NCI-H345 treated with DMSO at 0.1 percent for 48 hours (cell line): ENCODE data around the gene GSTM5.
"Not testable (repeated sequence)": the region's sequence is repeated elsewhere in the genome, so short reads cannot be mapped to it uniquely, and the experiment has no call there.

Experiments used
- DNase-seq: peaks from one replicate; lab custom pipeline; 2025; ENCODE audit not compliant: unreplicated experiment; lab: John Stamatoyannopoulos, UW

GSTM5 gene

DNA sequence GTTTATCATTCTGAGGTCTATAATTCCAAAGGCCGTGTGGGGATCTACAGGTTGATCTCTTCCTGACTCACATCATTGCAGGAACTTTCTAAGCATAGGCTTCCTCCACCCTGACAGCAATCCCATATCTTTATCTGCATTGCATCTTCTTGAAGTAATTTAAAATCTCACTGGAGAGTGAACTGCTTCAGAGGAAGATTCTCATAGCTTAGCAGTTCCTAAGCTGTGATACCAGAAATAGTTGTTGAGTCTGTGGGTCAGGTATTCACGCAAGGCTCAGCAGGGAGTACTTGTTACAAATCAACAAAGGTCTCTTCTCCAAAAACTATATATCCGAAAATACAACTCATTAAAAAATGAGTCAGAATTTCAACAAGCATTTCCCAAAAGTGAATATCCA, 16.9 kb upstream of the GSTM5 start:
- DNase-seq: not testable (repeated sequence)

DNA sequence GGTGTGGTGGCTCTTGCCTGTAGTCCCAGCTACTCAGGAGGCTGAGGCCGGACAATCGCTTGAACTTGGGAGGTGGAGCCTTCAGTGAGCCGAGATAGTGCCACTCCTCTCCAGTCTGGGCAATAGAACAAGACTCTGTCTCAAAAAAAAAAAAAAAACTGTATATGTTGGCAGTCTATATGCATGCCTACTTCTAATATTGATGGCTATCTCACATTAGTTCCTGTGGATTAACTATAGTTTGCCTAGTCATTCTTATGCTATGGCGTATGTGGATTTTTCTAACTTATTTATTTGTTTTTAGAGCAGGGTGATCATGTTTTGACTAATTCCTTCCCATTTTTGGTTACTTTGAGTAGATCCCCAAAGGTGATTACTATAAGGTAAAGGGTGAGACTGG, 15.0 kb upstream of the GSTM5 start:
- DNase-seq: no peak

DNA sequence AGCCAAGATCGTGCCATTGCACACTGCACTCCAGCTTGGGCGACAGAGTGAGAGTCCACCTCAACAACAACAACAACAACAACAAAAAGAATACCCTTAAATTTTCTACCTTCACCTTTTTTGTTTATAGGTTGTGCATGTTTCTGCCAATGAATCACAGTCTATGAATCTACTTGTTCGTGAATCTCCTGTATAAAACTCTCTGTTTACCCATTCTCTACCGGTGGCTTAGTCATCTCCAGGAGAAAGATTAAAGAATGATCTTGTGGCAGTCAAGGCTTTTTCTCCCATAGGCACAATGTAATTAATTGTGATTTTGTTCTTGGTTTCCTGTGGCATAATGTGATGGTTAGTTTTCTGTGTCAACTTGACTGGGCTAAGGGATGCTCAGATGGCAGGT, 14.2 kb upstream of the GSTM5 start:
- not testable (repeated sequence) for DNase-seq

DNA sequence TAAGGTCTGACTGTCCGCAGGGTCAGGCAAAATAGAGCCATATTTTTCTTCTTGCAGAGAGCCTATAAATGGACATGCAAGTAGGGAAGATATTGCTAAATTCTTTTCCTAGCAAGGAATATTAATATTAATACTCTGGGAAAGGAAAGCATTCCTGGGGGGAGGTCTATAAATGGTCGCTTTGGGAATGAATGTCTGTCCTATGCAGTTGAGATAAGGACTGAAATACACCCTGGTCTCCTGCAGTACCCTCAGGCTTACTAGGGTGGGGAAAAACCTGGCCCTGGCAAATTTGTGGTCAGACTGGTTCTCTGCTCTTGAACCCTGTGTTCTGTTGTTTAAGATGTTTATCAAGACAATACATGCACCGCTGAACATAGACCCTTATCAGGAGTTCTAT, 9.1 kb upstream of the GSTM5 start:
- not testable (repeated sequence) for DNase-seq

DNA sequence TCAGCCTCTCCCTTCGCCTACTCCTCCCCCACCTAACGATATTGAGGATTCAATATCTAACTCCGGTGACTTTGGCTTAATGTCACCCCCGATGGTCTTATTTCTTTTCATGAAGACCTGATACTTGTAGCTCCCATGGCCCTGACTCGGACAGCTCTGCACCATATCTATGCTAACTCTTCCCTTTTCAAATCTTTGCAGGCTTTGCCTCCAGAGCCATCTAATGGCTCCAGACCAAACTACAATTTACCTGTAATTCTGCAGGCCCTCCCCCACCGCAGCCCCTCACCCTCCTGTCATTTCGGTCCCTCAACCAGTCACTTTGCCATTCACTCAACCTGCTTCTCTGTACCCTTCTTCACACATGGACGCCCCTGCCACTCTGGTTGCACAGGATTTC, 7.9 kb upstream of the GSTM5 start:
- DNase-seq: no peak

DNA sequence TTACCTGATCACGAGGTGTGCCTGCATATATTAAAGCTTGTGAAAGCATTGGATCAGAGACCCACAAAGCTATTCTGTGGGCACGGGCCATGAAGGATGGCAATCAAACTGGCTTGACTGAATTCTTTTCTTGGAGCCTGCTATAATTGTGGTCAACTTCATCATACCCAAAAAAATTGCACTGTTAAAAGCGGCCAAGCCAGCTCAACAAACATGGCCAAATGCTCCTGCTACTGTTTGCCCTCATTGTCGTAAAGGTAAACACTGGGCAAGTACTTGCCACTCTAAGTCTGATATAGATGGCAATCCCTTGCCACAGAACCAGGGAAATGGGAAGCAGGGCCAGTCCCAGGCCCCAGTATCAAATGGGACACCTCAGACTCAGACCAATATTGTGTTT, 6.6 kb upstream of the GSTM5 start:
- no peak for DNase-seq

DNA sequence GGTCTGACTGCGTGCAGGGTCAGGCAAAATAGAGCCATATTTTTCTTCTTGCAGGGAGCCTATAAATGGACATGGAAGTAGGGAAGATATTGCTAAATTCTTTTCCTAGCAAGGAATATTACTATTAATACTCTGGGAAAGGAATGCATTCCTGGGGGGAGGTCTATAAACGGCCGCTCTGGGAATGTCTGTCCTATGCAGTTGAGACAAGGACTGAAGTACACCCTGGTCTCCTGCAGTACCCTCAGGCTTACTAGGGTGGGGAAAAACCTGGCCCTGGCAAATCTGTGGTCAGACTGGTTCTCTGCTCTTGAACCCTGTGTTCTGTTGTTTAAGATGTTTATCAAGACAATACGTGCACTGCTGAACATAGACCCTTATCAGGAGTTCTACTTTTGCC, 3.1 kb upstream of the GSTM5 start:
- DNase-seq: not testable (repeated sequence)

DNA sequence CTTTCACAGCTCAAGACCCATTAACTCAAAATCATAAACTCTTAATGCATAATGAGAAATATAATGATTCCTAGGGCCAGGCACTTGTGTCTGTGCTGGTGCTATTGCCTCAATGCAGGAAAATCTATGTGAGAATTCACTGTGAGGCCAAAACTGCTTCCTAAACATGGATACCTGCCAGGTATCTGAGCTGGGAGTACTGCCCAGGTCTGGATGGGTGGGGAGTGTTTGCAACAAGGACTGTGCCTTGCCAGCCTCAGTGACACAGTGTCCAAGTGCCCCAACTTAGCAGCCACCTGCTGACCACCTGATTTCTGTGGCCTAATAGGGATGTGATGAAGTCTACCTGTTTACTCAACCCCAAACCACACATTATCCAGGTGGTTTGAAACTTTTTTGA, 2.2 kb upstream of the GSTM5 start:
- not testable (repeated sequence) for DNase-seq

DNA sequence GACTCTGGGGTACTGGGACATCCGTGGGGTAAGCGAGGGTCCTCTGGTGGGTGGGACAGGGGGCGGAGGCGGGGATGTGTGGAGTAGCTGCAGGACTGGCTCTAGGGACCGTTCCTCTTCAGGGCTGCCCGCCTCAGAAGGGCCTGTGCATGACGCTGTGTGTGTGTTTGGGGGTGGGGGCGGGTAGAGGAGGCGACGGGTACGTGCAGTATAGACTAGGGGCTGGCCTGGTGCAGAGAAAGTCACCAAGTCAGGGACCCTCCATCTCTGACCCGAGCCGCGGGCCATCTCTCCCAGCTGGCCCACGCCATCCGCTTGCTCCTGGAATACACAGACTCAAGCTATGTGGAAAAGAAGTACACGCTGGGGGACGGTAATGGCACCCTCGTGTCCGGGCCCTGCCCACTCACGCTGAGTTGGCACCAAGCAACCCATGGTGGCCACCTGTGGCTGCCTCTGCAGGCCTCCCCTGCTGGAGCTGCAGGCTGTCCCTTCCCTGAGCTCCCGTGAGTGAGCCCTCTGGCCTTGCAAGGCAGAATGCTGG, 342 bp downstream of the GSTM5 start:
- no peak for DNase-seq

DNA sequence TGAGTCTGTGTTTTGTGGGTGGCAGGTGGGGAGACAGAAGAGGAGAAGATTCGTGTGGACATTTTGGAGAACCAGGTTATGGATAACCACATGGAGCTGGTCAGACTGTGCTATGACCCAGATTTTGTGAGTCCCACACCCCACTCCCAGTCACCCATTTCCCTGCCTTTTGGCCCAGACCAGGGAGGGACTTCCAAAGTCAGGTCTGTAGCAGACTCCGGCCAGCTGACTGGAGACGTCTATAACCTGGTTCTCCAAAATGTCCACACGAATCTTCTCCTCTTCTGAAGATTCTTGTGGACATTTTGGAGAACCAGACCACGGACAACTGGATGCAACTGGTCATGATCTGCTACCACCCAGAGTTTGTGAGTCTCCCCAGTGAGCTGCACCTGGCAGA, 1.6 kb downstream of the GSTM5 start:
- no peak for DNase-seq

DNA sequence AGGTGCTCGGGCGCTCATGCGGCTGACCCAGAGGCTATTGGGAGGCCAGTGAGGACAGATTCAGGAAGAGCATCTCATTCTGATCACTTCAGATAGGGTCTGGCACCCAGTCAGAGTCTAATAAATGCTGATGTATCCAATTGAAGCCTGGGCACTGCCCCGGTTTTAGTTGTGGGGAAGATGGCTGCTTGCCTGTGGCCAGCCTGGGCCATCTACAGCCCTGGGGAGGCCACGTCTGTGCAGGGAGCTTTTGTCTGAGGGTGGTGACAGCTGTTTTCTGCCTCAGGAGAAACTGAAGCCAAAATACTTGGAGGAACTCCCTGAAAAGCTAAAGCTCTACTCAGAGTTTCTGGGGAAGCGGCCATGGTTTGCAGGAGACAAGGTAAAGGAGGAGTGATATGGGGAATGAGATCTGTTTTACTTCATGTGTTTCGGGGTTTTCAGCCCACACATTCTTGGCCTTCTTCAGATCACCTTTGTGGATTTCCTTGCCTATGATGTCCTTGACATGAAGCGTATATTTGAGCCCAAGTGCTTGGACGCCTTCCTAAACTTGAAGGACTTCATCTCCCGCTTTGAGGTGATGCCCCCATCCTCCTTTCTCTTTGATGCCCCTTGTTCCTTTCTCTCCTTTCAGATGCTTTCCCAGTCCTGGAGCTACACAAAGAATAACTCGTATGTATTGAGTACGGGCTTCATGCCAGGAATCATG, 2.8 kb downstream of the GSTM5 start:
- no peak for DNase-seq

DNA sequence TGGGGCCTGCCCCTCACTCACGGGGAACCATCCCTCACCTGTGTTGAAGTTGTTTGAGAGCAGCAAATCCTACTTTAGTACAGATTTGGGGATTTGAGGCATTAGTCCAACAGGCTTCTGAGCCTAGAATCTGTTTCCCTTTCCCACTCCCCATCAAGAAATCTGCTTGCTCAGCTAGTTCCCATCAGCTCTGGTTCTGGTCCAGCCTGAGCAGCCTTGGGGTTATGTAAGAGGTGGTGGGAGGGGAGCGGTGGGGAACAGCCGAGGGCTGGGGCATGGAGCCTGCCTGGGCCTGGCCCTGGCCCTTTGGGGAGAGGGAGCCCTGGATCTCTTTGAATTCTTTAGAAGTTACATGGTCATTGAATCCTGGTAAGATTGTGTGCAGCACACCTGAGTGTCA, 4.1 kb downstream of the GSTM5 start:
- DNase-seq: no peak

DNA sequence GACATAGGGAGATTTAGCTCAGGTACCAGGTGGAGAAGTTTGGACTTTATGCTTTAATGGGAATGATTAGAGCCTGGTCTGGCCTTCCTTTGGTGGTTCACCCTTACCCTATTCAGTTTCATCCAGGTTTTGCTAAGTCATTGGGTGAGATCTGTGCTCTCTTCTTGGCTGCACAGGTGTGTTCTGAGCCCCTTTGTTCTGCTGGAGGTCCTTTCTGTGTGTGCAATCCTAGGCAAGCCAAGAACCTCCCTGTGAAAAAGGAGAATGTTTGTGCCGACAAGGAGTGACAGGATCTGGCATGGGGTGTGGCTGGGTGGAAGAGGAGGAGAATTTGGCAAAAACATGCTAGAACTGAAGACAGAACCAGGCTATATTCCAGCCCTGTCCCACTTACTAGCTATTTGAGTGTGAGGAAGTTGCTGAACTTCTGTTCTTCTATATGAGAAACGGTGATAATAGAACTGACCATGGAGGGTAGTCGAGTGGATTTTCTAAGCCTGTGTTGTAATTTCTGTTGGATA, 4.6 kb downstream of the GSTM5 start:
- DNase-seq: no peak

DNA sequence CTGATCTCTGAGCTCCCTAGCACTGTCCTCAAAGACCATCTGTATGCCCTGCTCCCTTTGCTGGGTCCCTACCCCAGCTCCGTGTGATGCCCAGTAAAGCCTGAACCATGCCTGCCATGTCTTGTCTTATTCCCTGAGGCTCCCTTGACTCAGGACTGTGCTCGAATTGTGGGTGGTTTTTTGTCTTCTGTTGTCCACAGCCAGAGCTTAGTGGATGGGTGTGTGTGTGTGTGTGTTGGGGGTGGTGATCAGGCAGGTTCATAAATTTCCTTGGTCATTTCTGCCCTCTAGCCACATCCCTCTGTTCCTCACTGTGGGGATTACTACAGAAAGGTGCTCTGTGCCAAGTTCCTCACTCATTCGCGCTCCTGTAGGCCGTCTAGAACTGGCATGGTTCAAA, 5.7 kb downstream of the GSTM5 start:
- DNase-seq: no peak

DNA sequence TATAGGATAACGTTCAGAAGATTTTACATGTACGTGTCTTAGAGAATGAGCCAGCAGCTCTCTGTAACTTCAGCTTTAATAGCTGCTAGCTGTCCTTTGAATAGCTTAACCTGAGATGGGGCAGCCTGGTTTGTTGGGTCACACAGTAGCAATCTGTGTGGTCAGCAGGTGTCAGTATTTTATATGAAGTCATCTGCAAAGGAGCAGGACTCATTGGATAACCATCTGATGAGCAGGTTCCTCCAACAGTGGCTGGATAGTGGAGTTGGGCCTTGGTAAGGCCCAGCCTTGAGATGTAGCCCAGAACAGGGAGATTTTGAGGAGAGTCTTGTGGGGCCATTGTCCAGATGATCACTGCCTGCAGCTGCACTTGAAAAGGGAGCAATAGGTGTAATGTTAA, 6.4 kb downstream of the GSTM5 start:
- DNase-seq: no peak

DNA sequence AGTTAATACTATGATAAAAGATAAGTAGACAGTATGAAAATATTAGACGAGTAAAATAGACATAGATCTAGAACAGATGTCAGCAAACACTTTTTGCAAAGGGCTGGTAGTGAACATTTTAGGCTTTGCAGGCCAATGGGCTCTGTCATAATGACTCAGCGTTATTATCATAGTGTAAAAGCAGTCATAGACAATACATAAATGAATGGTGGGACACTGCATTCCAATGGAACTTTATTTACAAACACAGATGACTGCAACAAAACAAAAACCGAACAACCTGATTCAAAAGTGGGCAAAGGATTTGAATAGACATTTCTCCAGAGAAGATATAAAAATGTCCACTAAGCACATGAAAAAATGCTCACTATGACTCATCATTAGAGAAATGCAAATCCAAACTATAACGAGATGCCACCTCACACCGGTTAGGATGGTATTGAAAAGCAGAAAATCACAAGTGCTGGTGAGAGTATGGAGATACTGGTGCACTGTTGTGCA, 7.3 kb downstream of the GSTM5 start:
- DNase-seq: no peak

DNA sequence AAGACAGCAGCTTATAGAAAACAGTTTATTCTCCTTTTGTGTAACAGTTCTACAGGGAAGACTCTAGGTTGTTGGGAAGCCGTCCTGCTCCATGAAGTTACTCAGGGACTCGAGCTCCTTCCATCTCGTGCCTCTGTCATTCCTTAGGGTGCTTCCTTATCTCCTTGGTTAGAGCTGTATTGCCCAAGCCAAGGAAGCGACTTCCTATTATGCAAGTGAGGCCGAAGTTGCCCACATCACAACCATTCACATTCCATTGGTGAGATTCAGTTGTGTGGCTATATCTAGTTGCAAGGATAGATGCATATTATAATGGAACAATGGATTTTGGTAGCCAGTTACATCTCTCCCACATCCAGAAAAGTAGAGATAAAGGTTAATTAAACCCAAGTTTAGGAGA, 9.0 kb downstream of the GSTM5 start:
- DNase-seq: no peak

DNA sequence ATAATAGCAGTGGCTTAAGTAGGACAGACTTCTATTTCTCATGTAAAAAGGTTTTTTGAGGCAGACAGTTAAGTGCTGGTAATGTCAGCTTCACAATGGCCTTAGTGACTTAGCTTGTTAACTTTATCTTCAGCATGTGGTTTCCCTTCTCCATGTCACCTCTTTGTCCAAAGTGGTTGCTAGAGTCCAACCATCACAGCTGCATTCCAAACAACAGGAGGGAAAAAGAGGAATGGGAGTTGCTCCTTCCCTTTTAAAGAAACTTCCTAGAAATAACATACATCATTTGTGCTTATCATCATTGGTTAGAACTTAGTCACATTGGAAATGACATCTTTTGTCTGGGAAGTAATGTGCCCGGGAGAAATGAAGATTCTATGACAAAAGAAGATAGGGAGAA, 9.9 kb downstream of the GSTM5 start:
- no peak for DNase-seq

DNA sequence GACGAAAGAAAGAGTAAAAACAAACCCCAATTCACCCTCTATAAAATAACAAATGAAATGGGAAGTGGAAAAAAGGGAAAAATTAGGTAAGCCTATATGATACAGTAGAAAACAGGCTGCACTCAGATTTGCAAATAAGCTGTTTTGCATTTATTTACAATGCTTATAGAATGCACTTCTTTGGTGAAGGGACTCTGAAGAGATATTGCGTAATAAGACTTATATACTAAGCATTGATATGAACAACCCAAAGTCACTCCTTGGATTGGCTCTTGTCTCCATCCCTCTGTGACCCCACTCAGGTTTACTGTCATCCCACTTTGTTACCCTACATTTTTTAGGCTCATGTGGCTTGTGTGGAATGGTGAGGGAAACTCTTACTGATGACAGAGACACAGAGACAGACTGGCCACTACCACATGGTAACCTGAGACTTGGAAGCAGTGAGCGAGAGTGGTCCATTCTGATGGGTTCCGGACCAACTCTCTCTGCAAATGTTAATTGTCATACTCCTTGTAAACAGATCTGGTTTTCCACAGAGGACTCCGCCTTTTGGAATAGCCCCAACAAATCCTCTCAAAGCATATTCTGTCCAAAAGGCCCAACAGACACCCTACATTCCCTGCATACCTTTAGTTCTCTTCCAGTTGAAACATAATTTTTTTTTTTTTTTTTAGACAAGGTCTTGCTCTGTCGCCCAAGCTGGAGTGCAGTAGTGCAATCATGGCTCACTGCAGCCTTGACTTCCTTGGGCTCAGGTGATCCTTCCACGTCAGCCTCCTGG, 11.0 kb downstream of the GSTM5 start:
- DNase-seq: no peak

DNA sequence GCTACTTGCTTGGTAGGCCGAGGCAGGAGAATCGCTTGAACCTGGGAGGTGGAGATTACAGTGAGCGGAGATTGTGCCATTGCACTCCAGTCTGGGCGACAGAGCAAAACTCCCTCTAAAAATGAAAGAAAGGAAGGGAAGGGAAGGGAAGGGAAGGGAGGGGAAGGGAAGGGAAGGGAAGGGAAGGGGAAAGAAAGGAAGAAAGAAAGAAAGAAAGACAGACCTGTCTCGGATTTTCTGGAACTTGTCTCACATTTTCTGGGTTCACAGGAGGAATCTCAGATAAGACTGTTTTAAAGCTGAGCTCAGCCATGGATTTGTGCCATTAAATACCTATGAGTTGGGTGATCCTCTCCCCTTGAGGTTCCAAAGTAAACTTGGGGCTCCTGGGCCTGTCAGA, 12.9 kb downstream of the GSTM5 start:
- no peak for DNase-seq

DNA sequence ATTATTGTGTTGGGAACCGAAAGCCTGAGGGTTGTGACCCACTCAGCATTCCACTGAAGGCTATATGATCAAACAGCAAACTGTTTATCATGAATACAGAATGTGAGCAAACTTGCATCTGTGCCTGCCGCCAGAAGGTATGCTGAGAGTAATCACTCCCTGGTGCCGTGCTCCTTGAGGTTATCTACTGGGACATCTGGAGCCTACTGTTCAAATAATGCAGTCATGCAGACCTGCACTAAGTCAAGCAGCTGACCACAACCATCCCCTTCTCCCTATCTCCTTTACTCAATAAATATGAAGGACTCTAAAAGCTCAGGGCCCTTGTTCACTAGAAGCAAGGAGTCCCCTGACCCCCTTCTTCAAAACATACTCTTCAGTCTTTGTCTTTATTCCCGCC, 13.5 kb downstream of the GSTM5 start:
- no peak for DNase-seq

DNA sequence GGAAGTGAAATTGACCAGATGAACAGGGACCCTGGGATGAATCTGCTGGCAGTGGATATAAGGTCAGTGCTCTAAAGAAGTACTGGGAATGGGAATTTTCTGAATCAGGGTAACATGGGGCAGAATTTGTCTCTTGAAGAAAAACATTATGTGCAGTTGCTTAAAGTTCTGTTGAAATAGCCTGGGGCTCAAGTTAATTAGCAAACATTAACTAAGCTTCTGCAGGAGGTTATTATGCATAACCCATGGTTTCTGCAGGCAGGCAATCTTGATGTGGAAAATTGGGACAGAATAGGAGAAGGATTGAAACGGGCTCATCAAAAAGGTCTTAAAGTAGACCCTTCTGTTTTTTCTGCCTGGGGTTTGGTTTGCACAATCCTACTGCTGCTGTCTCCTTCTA, 14.0 kb downstream of the GSTM5 start:
- DNase-seq: no peak
